Ramos (cell line): Measurements from ENCODE around the gene DNAI2.

Experiments used
- in situ Hi-C: fragments of 300-500 bp; cut with MboI; formaldehyde crosslinking; loops from one replicate; pipeline ENCODE4 v1.14.3; 2022; ENCODE audit warnings: low sequenced_read_pairs; ENCODE audit not compliant: unreplicated experiment

Gene DNAI2

GRCh38 chr17:74334393-74335039, 60.5 kb downstream of the DNAI2 start:
- in situ Hi-C loops, result no loop called here

DNA sequence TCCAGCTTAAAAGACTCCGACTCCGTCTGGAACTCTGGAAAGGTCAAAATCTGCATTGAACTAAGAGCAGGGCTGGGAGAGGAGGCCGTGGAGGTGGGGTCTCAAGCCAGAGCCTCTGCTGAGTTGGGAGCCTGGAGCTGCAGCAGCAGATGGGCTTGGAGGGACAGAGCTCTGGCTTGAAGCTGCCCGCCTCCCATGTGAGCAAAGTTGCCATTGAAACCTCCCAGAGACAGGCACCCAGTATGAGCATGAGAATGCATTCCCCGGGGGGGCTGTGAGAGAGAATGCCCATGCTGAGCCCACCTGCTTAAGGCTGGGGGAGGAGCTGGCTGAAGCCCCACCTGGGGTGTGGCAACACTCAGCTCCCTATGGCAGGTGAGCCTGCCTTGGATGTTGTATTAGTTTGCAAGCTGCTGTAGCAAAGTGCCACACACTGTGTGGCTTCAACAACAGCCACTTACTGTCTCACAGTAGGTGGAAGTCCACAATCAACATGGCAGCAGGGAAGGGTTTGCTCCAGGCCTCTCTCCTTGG, 61.6 kb downstream of the DNAI2 start:
- in situ Hi-C loops, result no loop called here

DNA sequence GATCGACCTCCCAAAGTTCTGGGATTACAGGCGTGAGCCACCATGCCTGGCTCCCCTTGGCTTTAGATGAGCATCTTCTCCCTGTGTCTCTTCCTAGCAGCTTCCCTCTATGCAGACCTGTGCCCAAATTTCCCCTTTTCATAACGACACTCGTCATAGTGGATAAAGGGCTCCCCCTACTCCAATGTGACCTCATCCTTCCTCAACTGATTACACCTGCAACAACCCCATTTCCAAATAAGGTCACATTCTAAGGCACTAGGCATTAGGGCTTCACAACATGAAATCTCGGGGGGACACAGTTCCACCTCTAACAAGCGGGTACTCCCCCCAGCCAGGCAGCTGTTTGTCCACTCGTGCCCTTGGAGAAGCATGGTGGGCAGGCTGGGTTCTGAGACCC, 62.3 kb downstream of the DNAI2 start:
- in situ Hi-C loops, result no loop called here

DNA sequence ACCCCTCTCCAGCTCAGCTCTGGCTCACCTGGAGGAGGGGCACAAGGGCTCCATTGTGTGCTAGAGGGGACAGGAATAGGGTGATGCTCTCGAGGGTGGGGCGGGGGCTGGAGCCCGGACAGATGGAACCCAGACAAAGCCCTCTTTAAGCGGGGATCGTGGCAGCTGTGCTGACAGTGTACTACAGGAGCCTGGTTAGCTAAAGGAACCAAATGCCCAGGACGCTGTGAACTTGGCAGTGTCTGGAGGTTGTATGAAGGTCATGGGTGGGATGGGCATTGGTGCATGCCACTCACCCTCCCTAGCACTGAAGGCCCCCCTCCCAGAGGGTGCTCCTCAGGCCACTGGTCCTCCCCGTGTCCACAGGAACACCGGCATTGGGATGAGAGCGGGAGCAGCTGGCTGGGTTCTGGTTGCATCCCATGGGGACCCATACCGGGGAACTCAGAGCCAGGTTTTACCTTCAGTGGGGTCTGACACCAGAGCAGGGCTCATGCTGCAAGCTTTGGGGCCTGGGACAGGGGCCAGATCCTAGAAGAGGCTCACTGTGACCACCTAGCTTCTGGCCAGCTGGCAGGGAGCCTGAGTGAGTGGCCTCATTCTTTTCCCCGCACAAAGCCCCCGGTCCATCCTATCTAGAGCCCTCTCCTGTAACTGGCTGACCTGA, 63.9 kb downstream of the DNAI2 start:
- in situ Hi-C loops, result no loop called here

- in situ Hi-C loops, result no loop called here
Observed at GRCh38 chr17:74339537-74340195, 65.6 kb downstream of the DNAI2 start.

- in situ Hi-C loops, result no loop called here
Observed at GRCh38 chr17:74340470-74341023, 66.5 kb downstream of the DNAI2 start.

- in situ Hi-C loops, result no loop called here
Observed at GRCh38 chr17:74342224-74342623, 68.2 kb downstream of the DNAI2 start.

- in situ Hi-C loops, result no loop called here
Observed at GRCh38 chr17:74343121-74343520, 69.1 kb downstream of the DNAI2 start.

DNA sequence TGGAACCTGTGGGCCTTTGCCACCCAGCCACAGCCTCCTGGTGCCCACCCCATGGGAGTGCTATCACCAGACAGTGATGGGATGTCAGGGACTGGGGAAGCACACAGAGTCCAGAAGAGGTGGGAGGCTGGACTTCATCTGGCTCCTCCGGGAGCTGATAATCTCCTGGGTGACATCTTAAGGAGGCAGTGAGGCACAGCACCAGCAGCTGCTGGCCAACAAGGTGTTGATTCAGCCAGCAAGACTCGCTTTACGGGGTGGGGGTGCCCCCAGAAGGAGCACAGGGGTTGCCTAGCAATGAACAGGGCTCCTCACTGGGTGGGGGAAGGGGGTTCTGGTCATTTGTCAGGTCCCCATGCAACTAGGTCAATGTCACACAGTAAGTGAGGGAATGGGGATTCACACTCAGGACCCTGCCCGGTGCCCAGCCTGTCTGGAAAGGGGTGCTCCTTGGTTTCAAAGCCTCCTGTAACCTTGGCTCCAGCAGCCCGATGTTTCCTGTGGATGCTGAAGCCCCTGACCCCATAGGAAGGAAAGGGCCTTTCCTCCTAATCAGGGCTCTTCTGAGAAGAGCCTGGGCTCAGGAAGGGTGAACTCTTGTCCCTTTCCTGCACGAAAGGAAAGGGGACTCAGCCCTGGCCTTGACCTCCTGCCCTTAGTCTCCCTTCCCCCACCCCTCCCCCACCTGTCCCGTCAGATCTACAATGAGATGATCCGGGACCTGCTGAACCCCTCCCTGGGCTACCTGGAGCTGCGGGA, 69.7 kb downstream of the DNAI2 start:
- in situ Hi-C loops, result no loop called here

GRCh38 chr17:74344658-74345057, 70.6 kb downstream of the DNAI2 start:
- in situ Hi-C loops, result no loop called here

- in situ Hi-C loops, result no loop called here
Observed at GRCh38 chr17:74345433-74346241, 71.6 kb downstream of the DNAI2 start.

DNA sequence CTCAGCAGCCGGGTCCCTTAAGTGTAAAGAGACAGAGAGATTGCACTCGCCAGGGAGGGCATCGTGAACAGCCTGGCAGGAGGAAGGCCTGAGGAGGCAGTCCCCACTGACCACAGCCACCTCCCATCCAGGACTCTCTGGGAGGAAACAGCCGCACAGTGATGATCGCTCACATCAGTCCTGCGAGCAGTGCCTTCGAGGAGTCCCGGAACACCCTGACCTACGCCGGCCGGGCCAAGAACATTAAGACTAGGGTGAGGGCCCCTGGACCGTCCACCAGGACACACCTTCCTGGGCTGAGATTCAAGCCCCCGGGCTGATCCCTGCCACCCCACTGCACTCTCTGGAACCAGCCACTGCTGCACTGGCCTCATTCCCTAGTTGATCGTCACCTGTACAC, 73.6 kb downstream of the DNAI2 start:
- in situ Hi-C loops, result no loop called here

DNA sequence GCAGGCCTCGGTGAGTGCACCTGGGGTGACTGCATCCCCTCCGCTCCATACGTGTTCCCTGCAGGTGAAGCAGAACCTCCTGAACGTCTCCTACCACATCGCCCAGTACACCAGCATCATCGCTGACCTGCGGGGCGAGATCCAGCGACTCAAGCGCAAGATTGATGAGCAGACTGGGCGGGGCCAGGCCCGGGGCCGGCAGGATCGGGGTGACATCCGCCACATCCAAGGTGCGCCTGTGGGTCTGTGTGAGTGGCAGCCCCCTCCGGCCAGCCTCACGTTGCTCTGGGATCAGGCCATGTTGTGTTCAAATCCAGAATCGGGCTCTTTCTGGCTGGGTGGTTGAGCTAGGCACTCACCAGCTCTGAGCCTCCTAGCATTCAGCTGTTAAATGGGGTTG, 75.1 kb downstream of the DNAI2 start:
- in situ Hi-C loops, result no loop called here

- in situ Hi-C loops, result no loop called here
Observed at GRCh38 chr17:74350486-74350885, 76.5 kb downstream of the DNAI2 start.

GRCh38 chr17:74351552-74352210, 77.6 kb downstream of the DNAI2 start:
- in situ Hi-C loops, result no loop called here

DNA sequence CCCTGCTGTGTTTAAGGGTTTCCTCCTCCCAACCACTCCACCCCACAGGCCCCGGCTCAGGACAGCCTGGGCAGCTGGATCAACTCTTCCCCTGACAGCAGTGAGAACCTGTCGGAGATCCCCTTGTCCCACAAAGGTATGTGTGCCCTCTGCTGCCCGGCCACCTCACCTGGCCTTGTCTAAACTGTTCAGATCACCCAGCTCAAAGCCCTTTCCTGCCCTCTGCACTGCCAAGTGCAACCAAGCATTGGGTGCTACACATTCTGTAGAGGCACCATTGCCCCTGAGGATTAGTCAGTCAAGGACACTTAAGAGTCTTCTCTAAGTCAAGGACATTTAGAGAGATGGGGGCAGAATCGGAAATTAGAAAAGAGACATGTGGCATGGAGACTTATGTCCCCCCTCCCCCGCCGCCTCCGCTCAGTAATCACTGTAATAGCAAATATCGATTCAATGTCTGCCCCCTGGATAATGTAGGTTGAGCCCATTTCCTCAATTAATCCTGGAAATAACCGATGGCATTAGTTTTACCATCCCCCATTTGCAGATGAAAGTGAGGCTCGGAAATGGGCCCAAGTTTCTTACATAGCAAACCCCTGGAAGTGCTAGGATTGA, 79.5 kb downstream of the DNAI2 start:
- in situ Hi-C loops, result no loop called here

GRCh38 chr17:74354123-74354522, 80.1 kb downstream of the DNAI2 start:
- in situ Hi-C loops, result no loop called here

GRCh38 chr17:74354561-74354960, 80.5 kb downstream of the DNAI2 start:
- in situ Hi-C loops, result no loop called here

GRCh38 chr17:74355065-74355464, 81.0 kb downstream of the DNAI2 start:
- in situ Hi-C loops, result no loop called here
